Stimulated activated CD8-positive, alpha-beta memory T cell treated with anti-CD3 and anti-CD28 coated beads, Interleukin-12 subunit alpha, Interleukin-12 subunit beta, amount 100 ng/mL, for 4 hours (primary cell): ENCODE results near the gene RASAL2.
"Not testable (repeated sequence)": the region's sequence is repeated elsewhere in the genome, so short reads cannot be mapped to it uniquely, and the experiment has no call there.

Source experiments
- DNase-seq: peaks from one replicate; pipeline ENCODE4 v3.0.0-alpha.2; 2020; ENCODE audit warnings: low read depth

RASAL2 gene

DNA sequence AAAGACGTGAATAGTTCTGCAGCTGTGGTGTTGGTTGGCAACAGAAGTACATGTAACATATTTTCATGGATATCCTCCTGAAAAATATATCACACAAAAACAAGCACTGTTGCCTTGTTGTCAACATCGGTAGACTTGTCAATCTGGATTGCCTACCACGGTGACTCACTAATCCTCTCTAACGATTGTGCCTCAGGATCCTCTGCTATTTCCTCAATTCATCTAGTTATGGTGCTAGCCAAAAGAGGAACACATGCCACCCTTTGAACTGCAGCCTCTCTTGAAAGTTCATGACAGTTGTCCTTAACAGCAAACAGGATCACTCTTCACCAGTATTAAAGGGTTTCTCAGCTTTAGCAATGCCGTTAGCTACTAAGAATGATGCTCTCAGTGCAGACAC lies 25.7 kb downstream of the RASAL2 start:
- DNase-seq, result no peak

DNA sequence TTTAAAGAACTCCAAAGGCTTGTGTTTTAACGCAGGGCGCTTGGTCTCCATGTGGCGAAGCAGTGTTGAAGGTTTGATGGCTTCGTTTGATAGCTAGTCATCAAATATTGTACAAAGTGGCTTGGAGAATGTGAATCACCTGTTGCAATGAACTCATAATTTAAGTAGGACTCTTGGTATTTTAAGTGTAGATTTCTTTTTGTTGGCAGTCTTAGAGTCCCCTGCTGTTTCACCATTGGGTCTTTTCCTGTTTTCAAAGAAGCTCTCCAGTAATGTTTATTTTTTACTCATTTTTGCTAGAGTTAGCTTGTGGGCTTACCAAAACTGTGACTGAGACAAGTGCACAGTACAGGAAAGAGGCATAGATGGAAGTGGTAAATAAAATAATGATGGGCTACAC lies 26.2 kb downstream of the RASAL2 start:
- no peak for DNase-seq

DNA sequence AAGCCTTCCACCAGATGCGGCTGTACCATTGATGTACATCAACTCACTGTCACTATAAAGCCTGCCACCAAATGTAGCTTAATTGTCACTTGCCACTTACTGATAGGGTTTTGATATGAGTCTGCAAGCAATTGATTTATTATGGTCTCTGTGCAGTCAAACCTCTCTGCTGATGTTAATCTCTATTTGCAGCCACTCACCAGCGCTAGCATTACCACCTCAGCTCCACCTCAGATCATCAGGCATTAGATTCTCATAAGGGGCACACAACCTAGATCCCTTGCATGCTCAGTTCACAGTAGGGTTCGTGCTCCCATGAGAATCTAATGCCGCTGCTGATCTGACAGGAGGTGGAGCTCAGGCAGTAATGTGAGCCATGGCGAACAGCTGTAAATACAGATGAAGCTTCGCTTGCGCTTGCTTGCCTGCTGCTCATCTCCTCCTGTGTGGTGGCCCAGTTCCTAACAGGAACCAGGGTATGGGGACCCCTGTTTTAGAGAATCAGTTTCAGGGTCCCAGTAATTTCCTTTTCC lies 26.7 kb downstream of the RASAL2 start:
- DNase-seq, result not testable (repeated sequence)

DNA sequence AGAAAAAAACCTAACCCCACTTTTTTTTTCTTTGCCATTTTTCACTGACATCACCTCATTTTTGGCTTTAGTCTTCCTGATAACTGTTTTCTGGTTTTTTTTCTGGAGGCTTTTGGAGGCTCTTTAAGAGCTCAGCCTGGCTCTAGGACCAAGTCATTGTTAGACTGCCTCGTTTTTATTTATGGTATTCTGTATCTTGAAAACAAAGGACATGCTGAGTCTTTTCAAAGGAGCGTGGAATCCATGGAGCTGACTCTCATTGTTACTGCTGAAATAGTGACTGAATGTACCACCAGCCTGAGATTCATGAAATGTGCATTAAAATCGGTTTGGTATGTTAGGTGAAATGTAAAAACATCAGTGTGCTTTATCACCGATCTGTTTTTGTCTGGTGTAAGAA lies 28.0 kb downstream of the RASAL2 start:
- DNase-seq, result no peak

DNA sequence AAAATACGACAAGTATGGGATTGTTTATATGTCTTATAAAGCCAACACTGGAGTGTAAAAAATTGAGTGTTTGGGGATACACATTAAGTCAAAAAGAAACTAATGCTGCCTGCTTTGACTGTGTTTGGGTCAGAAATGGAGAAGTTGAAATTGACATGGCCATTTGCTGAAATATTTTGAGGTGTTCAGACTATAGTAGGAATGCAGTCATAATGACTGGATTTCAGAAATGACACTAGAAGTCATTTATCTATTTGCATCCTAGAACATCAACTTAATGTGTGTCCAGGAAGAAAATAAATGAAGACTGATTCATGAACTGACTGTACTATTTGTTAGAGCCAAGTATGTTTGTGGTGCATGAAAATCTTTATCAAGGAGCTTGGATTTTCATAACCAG lies 28.4 kb downstream of the RASAL2 start:
- no peak for DNase-seq

DNA sequence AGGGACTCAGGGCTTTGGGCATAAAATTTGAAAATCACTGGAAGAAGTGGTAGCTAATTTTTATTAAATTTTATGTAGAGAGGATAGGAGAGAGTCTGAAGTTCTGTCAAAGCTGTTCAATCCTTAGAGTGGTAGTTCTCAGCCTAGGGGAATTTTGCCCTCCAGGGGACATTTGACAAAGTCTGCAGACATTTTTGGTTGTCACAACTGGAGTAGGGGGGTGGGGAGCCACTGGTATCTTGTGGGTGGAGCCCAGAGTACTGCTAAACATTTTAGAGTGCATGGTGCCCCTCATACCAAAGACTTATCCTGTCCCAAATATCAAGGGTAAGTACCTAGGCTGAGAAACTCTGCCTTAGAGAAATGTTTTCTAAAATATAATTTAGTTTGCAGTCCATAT lies 30.2 kb downstream of the RASAL2 start:
- DNase-seq, result no peak

DNA sequence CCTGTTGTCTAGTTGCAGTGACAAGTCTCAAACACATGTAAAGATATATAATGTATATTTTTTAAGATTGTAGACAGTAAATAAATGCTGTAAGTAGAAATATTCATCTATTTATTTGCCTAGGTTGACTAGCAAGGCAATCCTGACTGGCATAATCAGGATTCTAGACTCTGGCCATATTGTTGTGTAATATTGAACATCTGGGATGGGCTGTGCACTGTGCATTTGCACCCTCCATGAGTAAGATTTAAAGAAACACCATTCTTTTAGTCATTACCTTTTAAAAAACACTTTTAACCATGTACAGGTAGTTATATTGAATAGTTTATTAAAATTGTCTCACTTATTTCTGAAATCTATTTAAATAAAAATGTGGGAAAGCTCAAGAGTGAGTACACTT lies 32.4 kb downstream of the RASAL2 start:
- DNase-seq, result no peak

DNA sequence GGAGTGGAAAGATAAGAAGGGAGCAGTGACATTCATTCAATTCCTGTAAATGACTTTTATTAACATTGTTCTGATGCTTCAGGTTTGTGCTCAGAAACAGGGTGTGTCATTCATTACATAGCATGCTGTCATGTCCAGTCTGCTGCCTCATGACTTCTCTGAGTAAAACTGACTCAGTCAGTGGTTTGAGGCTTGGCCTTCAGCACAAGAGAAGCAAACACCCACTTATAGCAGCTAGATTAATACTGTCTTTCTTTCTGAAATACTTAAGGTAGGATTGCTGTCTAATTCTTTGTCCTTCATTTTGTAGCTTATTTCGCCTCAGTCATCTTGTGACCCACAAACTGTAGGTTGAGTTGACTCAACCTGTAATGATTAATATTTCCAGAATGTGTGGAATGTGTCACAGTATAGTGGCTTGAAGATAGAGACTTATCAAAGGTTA lies 32.9 kb downstream of the RASAL2 start:
- no peak for DNase-seq

DNA sequence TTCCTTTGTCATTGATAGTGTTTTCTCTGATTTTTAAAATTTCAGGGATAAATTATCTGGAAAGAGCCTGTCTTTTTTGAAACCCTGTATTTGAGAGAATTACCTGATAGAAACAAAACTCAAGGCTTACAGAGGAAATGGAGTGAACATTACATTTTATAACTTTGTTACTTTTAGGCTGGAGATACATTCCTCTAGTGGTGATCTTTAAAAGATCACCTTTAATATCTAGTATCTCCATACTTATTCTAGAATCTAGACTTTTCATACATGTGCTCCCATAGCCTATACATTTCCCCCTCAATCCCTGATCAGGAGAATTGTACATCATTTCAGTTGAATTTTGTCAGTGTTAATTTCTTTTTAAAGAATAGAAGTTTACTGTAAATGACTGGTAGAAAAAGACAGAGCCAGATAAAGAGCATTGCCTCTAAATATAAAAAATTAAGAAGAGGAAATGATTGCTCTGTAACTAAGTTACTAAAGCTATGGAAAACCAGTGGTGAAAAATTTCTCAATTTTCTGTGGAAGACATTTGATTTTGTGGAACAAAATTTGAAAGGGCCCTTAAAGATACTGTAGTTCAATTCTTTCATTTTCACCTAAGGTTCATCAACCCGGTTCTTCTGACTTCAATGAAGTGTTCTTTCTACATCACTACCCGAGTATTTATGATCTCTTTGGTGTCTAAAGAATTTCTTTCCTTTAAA lies 33.7 kb downstream of the RASAL2 start:
- no peak for DNase-seq

DNA sequence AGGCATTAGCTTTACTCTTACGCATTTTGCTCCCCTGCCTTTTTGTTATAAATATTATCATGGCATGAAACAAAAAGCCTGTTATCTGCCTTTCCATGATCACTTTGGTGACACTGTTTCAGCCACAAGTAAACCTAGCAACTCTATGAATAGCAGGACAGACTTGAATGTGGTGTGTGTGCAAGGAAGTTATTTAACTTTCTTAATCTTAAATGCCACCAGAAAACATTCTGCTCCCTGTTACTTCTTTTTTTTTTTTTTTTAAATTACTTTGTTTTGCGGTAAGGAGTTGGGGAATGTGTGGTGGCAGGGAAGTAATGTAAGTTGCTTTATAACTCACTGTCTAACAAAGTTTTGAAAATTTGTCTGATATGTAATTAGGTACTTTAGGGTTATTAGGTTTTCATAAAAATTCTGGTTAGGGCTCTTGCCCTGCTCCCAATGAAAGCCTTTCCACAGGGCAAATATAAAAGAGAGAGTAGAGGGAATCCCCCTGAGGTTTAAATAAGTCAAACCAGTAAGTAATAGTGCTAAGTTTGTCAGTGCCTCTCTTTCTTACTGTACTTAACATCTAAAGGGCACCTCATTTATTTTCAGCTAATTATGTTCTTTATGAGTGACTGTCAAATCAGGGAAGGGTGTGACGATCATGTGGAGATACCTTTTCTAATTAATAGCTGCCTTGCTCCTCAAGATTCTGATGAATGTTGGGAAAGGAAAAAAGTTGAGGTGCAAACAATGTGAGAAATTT lies 39.5 kb downstream of the RASAL2 start:
- DNase-seq, result no peak

DNA sequence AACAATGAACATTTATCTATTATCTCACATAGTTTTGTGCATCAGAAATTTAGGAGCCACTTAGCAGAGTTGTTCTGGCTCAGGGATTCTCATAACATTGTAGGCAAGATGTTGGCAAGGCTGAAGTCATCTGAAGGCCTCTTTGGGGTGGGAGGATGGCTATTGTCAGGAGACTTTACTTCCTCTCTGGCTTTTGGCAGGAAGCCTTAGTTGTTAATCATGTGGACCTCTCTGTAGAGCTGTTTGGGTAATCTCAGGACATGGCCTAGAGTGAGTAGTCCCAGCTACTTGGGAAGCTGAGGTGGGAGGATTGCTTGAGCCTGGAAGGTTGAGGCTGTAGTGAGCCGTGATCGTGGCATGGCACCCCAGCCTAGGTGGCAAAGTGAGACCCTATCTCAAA lies 40.2 kb downstream of the RASAL2 start:
- DNase-seq, result no peak

DNA sequence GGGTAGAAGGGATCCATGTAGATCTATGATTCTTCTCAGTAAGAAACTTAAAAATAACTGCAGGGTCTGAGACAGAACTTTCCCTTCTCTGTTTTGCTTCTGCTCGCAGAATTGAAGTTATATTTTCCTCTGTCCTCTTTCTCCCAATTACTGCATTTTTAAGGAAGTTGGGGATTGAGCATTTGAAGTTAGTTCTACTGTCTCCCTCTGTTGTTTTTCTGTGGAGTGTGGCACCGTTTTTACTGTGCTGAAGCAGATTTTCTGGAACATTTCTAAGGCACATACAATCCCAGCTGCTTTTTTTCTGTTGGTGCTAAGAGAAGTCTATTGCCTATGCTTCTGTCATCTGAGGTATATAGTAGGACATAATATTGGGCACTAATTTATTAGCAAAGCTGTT lies 43.3 kb downstream of the RASAL2 start:
- no peak for DNase-seq

DNA sequence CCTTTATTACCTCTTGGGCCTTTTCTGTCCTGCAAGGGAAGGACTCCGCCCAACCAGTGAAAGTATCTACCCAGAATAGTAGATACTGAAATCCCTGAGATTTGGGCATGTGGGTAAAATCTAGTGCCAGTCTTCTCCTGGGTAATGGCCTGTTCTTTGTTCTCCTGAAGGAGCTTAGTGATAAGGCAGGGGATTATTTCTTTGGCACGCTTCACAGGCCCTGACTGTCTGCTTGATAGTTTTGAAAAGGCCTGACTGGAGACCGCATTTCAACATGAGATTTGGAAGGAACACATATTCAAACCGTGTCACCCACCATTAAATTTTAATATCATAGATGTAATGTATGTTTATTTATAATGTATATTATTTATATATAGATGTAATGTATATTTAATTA lies 48.9 kb downstream of the RASAL2 start:
- DNase-seq, result no peak

DNA sequence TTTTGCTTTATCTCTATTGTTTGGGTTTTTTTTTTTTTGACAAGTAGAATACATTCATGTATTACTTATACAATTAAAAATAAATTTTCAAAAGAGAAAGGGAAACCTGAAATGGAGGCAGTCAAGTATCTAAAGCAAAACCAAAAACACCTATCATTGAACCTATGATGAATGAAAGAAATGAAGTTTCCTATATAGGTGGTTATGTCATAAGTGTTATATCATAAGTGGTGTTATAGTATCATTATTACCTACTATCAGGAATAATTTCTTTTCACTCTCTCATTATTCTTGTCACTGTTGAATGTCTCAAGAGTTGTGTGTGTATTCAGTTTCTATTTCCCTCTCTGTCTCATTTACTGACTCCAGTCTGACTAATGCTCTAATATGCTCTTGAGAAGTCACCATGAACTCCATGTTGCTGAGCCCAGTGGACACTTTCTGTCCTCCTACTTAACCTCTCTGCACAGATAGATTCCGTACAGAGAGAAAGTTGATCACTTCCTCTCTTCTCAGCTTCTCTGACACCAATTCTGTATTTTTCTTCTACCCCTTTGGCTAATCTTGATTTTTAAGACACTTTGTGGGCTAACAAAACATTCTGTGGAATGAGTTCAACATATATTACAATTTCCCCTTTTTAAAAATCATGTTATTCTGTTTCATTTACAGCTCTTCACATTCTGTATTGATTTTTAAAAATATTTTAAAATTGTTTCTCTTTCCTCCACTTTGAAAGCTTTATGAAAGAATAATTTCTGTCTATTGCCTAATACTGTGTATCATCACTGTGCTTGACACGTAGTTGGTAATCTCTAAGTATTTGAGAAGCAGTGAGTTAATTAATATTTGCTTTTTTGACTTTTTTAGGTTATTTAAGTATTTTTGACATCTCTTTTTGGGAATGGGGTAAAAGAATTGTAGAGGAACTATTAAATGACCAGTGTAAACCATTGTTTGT lies 50.1 kb downstream of the RASAL2 start:
- no peak for DNase-seq

DNA sequence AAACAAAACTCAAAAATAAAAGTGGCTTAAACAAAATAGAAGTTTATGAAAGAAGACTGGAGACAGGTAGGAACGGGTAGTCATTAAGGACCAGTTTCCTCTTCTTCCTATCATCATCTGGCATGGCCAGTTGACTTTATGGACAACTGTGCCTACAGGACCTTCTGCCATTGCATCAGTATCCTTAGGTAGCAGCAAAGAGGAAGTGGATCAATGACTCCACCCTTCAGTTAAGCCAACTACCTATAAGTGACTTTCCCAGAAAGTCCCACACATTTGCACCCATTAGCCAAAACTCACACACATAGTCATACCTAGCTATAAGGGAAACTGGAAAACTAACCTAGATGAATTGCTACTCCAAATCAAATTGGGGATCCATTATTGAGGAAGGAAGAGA lies 51.7 kb downstream of the RASAL2 start:
- DNase-seq, result no peak

DNA sequence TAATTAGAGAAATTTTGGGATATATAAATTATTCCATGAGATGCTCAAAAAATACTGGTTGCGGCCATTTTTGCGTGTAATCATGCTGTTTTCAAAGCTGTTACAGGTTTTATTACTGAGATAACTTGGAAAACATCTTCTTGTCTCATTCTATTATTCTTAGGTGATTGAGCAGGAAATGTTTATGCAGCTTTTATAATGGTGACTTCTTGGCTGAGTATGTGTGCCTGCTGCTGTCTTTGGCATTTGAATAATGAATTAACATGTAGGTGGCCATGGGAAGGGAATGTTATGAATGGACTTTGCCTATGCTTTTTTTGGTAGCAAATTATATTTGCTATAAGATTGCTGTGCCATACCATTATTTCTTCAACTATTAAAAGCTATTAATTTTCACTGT lies 52.5 kb downstream of the RASAL2 start:
- DNase-seq, result no peak

DNA sequence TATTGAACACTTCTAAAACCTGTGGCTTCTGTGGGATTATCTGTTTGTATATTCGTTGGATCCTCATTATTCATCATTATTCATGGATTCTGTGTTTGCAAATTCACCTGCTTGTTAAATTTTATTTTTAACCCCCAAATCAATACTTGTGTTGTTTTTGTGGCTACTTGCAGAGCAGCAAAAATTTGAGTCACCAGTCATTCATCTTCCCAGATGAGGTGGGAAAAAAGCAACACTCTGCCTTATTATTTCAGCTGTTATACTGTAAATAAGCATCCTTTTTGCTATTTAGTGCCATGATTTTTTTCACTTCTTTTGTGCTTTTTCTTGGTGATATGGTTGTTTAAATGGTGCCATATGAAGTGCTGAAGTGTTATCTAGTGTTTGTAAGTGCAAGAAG lies 56.7 kb downstream of the RASAL2 start:
- no peak for DNase-seq

DNA sequence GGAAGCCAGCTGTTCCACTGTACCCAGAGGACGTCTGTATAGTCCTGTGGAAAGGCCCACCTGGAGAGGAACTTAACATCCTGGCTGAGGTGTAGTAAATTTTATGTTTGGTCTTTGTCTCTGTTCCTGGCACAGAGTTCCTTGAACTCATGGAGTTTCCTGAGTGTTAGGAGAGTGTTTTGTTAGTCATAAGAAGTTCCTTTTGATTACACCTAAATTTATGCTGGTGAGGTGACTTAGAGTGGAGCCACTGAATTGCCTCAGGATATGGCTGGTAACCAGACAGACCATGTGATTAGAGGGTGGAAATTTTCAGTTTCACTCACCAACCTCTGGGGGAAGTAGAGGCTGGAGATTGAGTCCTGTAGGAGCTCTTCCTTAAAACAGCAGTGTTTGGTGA lies 57.9 kb downstream of the RASAL2 start:
- no peak for DNase-seq

DNA sequence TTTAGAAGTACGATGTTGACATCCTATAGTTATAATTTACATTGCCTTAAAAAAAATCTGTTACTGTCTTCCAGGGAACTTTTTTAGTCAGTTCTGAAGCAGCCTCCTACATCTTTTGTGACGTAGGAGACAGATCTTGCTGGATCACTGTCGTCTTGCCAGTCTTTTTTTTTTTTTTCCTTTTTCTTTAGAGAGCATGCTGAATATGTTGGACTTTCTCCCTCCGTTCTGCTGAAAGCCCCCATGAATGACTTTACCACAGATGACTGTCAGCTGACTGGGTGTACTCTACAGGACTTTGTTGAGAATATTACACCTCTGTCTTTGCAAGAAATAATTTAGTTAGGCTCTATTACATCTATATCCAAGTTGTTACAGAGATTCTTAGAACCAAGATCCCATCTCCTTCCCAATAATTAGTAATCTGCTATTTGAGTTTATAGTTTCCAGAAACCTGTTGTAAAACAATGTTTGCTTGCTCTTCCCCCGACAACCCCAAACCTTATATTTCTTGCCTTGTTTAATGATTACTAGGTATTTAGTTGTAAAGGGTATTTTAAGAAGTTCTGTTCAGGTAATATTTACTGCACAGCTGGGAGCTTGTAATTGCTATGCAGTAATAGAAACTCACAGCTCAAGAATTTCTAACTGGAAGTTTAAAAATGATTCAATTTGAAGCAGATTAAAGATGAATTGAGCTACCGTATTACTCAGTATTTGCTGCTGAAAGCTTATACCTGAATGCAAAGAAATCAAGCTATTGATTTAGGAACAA lies 61.8 kb downstream of the RASAL2 start:
- DNase-seq, result no peak

DNA sequence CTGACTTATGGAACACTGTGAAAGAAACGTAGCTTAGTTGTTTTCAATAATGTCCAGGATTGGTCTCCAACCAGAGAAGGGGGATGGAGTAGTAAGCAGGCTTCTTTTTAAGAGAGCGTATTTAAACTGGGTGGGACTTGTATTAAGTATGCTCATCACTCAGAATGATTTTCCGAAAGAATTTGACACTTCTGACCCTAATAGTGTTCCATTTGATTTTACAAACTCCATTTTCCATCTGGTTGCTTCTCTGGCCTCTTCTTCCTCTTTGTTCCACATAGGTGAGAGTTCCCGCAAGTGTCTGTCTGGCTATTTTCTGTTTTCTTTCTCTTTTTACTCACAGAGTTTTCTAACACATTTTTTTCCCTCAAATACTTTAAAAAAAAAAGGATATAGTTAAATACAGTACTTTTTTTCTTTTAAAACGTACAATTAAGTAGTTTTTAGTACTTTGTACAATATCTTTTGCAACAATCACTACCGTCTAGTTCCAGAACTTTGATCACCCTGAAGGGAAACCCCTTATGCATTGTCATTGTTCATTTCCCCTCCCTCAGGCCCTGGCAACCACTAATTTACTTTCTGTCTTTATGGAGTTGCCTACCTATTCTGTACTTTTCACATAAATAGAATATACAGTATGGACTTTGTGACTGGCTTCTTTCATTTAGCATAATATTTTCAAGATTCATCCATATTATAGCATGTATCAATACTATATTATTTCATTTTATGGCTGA lies 67.0 kb downstream of the RASAL2 start:
- no peak for DNase-seq

DNA sequence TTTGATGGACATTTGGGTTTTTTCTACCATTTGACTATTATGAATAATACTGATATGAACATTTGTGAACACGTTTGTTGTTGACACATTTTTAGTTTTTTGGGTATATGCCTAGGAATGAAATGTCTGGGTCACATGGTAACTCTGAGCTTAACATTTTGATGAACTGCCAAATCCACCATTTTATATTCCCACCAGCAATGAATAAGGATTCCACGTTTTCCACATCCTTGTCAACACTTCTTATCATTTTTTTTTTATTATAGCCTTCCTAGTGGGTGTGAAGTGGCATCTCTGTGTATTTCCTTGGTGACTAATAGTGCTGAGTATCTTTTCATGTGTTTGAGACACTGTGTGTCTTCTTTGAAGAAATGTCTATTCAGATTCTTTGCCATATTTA lies 67.6 kb downstream of the RASAL2 start:
- no peak for DNase-seq
